GM21447 (cell line): ENCODE data around the gene HP.

ENCODE experiments used
- ATAC-seq: cut with Tn5 transposase; IDR thresholded peaks from one replicate; pipeline ENCODE4 v1.9.1; 2021; ENCODE audit not compliant: unreplicated experiment

HP gene

GRCh38 chr16:72084445-72084844 is 30.1 kb downstream of the HP start:
- ATAC-seq = no peak

- no peak for ATAC-seq
These were observed 30.7 kb downstream of the HP start for GRCh38 chr16:72085002-72085401.

- ATAC-seq = no peak
These were observed 36.9 kb downstream of the HP start for GRCh38 chr16:72091217-72091616.

- no peak for ATAC-seq
These were observed 38.6 kb downstream of the HP start for GRCh38 chr16:72092832-72093447.

- ATAC-seq = peak; percentile 97
These were observed 39.4 kb downstream of the HP start, which contains the start of the genes DHX38 and TXNL4B for GRCh38 chr16:72093448-72094265. Gene DHX38, plus strand, starts transcription at chr16:72093847. Its CDS starts 2,311 bp downstream, at chr16:72096158. Gene TXNL4B, minus strand, starts transcription at chr16:72093620. Its CDS starts 2,871 bp downstream, at chr16:72090749.

- no peak for ATAC-seq
These were observed 39.9 kb downstream of the HP start for GRCh38 chr16:72094266-72094610.

GRCh38 chr16:72098936-72099335 is 44.6 kb downstream of the HP start:
- ATAC-seq = no peak

GRCh38 chr16:72099377-72099818 is 45.1 kb downstream of the HP start:
- ATAC-seq = peak; percentile 73

- ATAC-seq = no peak
These were observed 46.9 kb downstream of the HP start for GRCh38 chr16:72101195-72101594.

- no peak for ATAC-seq
These were observed 50.6 kb downstream of the HP start for GRCh38 chr16:72104905-72105304.

GRCh38 chr16:72105978-72106377 is 51.7 kb downstream of the HP start:
- no peak for ATAC-seq

- ATAC-seq = no peak
These were observed 53.1 kb downstream of the HP start for GRCh38 chr16:72107371-72107770.

- ATAC-seq = no peak
These were observed 54.2 kb downstream of the HP start for GRCh38 chr16:72108353-72109102.

- ATAC-seq = no peak
These were observed 55.0 kb downstream of the HP start for GRCh38 chr16:72109300-72109699.

GRCh38 chr16:72109966-72110530 is 55.7 kb downstream of the HP start:
- ATAC-seq = no peak
